ENCODE data around the gene PPM1L.

The PPM1L gene

GRCh38 chr3:160796089-160796812, 40.2 kb downstream of the PPM1L start:
- Histone ChIP-seq H3K27ac (replicated peaks) (no peak overlapping the region), H3K4me3 (replicated peaks; ENCODE audit: insufficient read depth, low read length) (no peak overlapping the region), H3K27me3 (ENCODE audit: insufficient read depth, poor library complexity, severe bottlenecking) (no peaks in the 10 kb centered on the region)
- TF ChIP-seq POLR2AphosphoS5 (IDR thresholded peaks at IDR 0.05; ENCODE audit: low read depth) (no peak), GABPA (IDR thresholded peaks at IDR 0.05; ENCODE audit: low read depth) (no peak), SPI1 (IDR thresholded peaks at IDR 0.05; ENCODE audit: borderline replicate concordance, low read depth) (no peak), REST (IDR thresholded peaks at IDR 0.05; ENCODE audit: insufficient replicate concordance, low read depth) (no peak)
- TF ChIP-seq, protein P1, sequence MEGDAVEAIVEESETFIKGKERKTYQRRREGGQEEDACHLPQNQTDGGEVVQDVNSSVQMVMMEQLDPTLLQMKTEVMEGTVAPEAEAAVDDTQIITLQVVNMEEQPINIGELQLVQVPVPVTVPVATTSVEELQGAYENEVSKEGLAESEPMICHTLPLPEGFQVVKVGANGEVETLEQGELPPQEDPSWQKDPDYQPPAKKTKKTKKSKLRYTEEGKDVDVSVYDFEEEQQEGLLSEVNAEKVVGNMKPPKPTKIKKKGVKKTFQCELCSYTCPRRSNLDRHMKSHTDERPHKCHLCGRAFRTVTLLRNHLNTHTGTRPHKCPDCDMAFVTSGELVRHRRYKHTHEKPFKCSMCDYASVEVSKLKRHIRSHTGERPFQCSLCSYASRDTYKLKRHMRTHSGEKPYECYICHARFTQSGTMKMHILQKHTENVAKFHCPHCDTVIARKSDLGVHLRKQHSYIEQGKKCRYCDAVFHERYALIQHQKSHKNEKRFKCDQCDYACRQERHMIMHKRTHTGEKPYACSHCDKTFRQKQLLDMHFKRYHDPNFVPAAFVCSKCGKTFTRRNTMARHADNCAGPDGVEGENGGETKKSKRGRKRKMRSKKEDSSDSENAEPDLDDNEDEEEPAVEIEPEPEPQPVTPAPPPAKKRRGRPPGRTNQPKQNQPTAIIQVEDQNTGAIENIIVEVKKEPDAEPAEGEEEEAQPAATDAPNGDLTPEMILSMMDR (IDR thresholded peaks at IDR 0.05; ENCODE audit: insufficient read depth, low read length), result no peak
- no peak for DNase-seq (ENCODE audit: low read depth in 1 of 2, low spot score in 1 of 2)

DNA sequence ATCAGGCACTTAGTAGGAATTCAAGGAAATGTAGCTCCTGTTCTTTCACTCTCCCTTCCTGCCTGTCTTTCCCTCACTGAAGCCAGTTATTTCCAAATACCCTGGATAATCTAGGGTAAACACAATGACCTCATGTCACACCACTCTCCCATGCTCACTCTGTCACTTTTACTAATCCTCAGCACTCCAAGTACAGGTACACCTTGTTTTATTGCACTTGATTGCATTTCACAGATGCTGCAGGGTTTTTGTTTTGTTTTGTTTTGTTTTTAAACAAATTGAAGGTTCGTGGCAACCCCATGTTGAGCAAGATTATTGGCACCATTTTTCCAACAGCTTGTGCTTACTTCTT, 40.8 kb downstream of the PPM1L start:
- no peak for TF ChIP-seq GABPA (IDR thresholded peaks at IDR 0.05; ENCODE audit: low read depth)
- TF ChIP-seq SPI1 (IDR thresholded peaks at IDR 0.05; ENCODE audit: borderline replicate concordance, low read depth), result no peak
- TF ChIP-seq, protein P1 (IDR thresholded peaks at IDR 0.05; ENCODE audit: insufficient read depth, low read length), result no peak
- no peak for TF ChIP-seq POLR2AphosphoS5 (IDR thresholded peaks at IDR 0.05; ENCODE audit: low read depth)
- no peak for TF ChIP-seq REST (IDR thresholded peaks at IDR 0.05; ENCODE audit: insufficient replicate concordance, low read depth)
- Histone ChIP-seq H3K4me3 (replicated peaks; ENCODE audit: insufficient read depth, low read length) (no peak overlapping the region), H3K27me3 (ENCODE audit: insufficient read depth, poor library complexity, severe bottlenecking) (no peaks in the 10 kb centered on the region), H3K27ac (replicated peaks) (no peak overlapping the region)
- DNase-seq (ENCODE audit: low read depth in 1 of 2, low spot score in 1 of 2), result no peak

DNA sequence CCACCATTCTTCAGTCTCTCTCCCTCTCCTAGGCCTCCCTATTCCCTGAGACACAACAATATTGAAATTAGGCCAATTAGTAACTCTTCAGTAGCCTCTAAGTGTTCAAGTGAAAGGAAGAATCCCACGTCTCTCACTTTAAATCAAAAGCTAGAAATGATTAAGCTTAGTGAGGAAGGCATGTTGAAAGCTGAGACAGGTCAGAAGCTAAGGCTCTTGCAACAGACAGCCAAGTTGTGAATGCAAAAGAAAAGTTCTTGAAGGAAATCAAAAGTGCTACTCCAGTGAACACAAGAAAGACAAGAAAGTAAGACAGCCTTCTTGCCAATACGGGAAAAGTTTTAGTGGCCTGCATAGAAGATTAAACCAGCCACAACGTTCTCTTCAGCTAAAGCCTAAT, 41.3 kb downstream of the PPM1L start:
- Histone ChIP-seq H3K27me3 (ENCODE audit: insufficient read depth, poor library complexity, severe bottlenecking) (no peaks in the 10 kb centered on the region), H3K4me3 (replicated peaks; ENCODE audit: insufficient read depth, low read length) (no peak overlapping the region), H3K27ac (replicated peaks) (no peak overlapping the region)
- DNase-seq (ENCODE audit: low read depth in 1 of 2, low spot score in 1 of 2), result no peak
- TF ChIP-seq, protein P1 (IDR thresholded peaks at IDR 0.05; ENCODE audit: insufficient read depth, low read length), result no peak
- TF ChIP-seq REST (IDR thresholded peaks at IDR 0.05; ENCODE audit: insufficient replicate concordance, low read depth) (no peak), POLR2AphosphoS5 (IDR thresholded peaks at IDR 0.05; ENCODE audit: low read depth) (no peak), GABPA (IDR thresholded peaks at IDR 0.05; ENCODE audit: low read depth) (no peak), SPI1 (IDR thresholded peaks at IDR 0.05; ENCODE audit: borderline replicate concordance, low read depth) (no peak)
